Measurements from ENCODE around the gene FMN2.
"Not testable (repeated sequence)": the region's sequence is repeated elsewhere in the genome, so short reads cannot be mapped to it uniquely, and the experiment has no call there.

Gene FMN2

DNA sequence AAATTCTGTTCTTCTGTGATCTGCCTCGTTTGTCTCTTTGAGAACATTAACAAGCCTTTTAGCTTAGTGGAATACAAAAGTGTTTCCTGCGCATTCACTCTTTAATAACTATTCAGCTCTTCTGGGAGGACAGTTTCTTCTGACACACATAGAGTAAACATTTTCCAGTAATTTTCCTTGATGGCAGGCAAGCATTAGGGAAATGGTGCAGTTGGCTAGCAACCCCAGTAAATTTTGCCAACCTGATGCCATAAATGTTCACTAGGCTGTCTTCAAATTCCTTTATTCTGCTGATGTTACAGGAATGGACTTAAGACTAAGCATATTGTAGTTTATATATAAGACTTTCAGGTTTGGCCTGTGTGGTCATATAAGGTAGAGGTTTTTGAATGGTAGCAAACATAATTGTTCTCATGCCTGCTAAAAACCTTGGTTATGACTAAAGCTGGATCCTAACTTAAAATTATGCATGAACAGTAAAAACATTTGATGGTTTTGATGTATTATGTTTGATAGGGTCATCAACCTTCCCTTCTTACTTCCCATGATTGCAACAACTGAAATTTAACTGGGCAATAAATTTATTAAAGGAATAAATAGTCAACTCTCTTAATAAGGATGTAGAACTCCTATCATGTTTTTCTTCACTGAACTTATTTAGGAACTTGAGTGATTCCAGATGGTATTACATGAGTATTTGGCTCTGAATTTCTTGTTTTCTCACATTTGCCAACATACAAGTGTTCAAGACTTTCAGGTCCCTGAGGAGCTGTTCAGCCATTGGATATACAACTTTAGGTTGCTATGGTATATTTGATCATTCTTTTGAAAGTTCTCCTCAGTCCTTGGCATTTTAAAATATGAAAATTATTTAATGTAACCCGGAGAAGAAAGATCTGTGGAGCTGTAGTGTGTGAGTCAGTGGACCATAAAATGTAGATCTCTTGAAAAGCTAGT lies 223.4 kb downstream of the FMN2 start:
- peak; percentile 61 for DNase-seq (ENCODE audit: low spot score)

DNA sequence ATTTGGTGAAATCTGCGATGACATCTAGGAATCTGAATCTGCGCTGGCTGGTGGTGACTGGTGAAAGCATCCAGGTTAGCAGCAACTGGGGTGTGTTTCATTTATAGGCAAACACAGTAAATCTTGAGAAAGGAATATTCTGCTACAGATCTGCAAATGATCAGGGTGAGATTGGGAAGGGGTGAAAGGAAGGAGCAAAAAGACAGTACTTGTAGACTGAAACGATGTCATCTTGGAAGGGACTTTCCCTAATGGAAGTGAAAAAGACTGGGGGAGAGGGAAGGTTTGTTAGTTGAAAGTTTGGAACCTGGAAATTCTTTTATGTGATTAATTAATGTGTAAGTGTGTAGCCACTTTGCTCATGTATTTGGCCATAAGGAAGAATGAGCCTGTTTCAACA lies 228.3 kb downstream of the FMN2 start:
- no peak for DNase-seq (ENCODE audit: low spot score)

GRCh38 chr1:240320659-240321058 lies 229.0 kb downstream of the FMN2 start:
- no peak for DNase-seq (ENCODE audit: low spot score)

GRCh38 chr1:240322943-240323342 lies 231.3 kb downstream of the FMN2 start:
- DNase-seq (ENCODE audit: low spot score), result no peak

DNA sequence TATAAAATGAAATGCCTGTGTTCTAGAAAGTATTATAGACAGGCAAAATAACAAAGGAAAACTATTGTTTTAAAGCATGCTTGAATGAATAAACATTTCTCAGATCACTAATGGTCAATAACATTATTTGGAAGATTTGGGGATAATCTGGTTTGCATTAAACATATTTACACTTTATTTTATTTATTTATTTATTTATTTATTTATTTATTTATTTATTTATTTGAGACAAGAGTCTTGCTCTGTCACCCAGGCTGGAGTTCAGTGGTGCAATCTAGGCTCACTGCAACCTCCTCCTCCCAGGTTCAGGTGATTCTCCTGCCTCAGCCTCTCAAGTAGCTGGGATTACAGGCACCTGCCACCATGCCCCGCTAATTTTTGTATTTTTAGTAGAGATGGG lies 236.7 kb downstream of the FMN2 start:
- not testable (repeated sequence) for DNase-seq (ENCODE audit: low spot score)

DNA sequence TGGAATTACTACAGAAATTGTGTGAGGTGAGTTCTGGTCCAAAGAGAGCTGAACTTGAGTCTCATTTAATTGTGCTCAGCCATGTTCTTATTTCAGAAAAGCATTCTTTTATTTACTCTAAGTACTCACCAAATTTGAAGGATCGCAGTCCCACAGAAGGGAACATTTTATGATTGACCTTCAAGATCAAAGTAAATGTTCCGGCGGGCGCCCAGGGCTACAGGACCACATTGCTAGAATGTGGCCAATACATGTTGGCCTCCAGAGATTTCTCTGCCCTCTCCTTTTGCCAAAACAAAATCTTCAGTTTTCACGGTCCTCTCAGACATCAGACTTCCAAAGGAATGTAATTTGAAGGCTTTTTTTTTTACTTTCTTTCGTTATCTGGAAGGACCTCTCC lies 237.8 kb downstream of the FMN2 start:
- DNase-seq (ENCODE audit: low spot score), result no peak

DNA sequence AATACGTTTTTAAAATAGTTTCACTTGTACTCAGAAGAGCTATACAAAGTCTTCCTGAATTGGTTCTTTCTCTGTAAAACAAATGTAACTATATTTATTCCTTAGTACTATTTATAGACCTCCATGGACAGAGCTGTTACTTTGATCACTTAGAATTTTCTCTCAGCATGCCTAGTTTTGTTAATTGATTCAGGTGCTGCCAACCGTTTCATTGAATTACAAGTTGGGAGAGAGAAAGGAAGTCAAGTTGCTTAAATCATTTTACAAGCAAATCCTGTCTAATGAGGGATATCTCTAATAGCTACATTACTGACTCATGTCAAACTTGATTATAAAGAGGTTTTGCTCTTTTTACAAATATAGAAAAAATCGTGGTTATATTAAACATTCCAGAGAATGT lies 241.0 kb downstream of the FMN2 start:
- DNase-seq (ENCODE audit: low spot score), result no peak

DNA sequence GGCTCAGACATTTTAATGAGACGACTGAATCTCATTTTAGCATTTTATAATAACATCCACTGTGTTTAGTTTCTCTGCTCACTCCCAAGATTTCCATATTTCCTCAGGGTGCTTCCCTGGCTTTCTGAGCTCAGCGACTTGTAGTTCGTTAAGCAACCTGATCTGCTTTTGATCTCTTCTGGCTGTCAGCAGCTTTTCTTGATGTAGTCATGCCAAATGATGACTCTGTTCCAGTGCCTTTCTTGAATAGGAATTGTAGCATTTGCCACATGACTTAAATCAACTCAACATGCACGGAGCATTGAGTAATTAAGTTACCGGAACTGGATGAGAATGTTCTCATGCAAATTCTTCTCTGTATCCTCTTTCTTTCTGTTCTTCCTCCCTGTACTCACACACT lies 246.1 kb downstream of the FMN2 start:
- no peak for DNase-seq (ENCODE audit: low spot score)

- no peak for DNase-seq (ENCODE audit: low spot score)
Observed at GRCh38 chr1:240338837-240339236, 247.2 kb downstream of the FMN2 start.

GRCh38 chr1:240341365-240342250 lies 249.9 kb downstream of the FMN2 start:
- no peak for DNase-seq (ENCODE audit: low spot score)

GRCh38 chr1:240342251-240342625 lies 250.6 kb downstream of the FMN2 start:
- DNase-seq (ENCODE audit: low spot score), result no peak

DNA sequence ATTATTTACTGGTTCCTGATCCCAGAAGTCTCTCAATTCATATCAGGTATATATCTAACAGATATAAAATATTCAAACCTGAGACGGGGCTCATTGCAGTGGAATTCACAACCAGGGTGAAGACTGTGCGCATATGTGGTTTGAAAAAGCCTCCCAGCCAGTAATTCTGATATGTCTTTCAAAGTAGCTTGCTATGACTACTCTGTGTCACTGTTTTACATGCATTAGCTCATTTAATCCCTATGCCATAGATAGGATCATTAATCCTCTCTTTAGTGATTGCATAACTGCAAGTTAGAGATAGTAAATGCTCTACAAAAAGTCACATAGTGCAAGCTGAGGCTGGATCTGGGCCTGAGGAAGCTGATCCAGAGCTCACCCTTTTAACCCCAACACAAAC lies 251.4 kb downstream of the FMN2 start:
- no peak for DNase-seq (ENCODE audit: low spot score)

- no peak for DNase-seq (ENCODE audit: low spot score)
Observed at GRCh38 chr1:240343966-240344365, 252.3 kb downstream of the FMN2 start.

DNA sequence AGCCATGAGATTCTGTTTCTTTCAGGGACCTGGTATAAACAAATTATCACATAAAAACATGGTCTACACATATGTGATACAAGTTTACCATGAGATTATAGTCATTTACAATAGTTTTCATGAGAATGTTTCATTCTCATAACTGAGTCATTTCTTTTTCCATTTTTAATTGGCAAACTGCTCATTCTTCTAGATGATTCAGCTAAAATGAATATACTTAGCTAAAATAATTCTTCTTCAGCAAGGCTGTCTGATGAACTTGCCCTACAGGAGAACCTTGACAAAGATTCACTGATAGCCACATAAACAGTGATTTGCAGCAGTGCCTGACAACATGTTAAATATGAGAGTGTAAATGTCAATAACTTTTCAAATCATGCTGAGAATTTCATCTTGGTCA lies 253.2 kb downstream of the FMN2 start:
- DNase-seq (ENCODE audit: low spot score), result no peak

DNA sequence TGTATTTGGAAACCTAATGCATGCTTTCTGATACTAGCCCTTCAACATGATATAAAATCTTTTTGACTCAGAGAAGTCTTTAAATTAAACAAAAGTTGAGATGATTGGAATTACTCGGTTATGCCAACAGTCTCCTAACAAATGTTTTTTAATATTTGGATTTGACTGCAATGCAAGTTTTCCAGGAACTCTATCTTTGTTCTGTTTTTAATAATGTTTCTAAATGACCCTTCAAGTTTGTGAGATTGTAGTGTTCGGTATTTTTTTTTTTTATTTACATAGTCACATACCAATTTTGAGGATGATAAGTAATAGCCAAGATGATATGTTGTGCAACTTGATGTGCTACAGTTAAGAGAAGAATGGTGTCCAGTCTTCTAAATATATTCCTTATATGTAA lies 258.0 kb downstream of the FMN2 start:
- DNase-seq (ENCODE audit: low spot score), result no peak

GRCh38 chr1:240350910-240351331 lies 259.2 kb downstream of the FMN2 start:
- no peak for DNase-seq (ENCODE audit: low spot score)

DNA sequence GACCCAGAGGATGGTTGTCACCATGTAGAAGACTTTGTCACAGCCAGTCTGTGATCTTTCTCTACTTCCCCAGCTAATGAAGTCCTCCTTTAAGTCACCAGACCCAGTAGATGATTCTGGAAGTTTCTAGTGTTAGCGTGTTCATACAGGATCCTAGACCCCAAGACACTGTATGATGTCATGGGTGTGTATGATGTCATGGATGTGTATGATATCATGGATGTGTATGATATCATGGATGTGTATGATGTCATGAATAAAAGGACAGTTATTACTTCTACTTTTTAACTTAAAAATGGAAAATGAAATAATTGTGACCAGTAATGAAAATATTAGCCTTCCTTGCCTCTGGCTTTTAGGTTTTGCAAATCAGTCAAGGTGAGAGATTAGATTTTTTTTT lies 260.0 kb downstream of the FMN2 start:
- no peak for DNase-seq (ENCODE audit: low spot score)

DNA sequence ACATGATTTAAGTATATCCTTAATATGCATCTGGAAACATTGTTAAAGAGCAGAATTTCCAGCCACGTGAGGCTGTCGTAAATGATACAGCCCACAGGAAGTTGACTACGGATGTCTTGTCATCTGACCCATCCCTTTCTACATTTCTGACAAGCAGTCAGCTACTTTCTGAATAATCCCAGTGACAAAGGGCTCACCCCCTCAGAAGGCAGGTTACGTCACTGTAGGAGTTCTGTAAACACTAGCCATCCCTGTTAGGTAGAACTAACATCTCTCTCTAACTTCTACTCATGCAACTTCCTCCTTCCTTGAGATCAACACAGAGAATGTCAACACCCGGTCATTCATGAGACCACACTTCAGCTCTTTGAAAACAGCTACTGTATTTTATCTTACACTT lies 261.1 kb downstream of the FMN2 start:
- DNase-seq (ENCODE audit: low spot score), result no peak

DNA sequence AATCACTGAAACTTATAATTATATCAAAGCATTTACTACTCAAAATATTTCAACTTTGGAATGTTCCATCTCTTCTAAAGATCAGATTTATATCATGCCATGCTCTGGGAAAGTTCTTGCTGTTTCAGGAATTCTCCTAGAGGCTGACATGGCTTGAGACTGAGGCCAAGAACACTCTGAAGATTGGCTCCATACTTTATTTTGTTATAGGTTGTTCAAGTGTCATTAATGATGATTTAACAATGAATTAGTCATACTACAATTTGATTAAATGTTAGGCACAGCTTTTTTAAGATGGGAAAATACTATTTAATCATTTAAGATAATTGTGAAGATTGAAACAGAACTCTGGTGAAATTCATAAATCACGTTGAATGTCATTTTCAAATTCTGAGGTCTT lies 264.9 kb downstream of the FMN2 start:
- no peak for DNase-seq (ENCODE audit: low spot score)

DNA sequence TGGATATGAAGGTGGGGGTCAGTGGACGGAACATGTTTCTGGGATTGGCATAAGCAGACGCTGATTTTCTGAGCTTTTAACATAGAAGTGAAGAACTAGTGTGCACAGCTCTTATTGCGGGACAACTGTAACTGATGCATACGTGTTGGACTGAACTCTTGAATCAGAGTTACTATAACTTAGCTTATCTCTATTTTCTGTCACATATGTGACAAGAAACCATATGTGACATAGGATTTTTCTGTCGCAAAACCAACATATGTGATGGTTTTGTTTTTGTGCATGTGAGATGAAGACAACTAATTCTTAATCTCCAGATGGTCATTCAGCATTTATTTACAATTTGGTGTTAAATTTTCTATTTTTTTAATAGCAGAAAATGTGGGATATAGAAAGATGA lies 270.4 kb downstream of the FMN2 start:
- no peak for DNase-seq (ENCODE audit: low spot score)

DNA sequence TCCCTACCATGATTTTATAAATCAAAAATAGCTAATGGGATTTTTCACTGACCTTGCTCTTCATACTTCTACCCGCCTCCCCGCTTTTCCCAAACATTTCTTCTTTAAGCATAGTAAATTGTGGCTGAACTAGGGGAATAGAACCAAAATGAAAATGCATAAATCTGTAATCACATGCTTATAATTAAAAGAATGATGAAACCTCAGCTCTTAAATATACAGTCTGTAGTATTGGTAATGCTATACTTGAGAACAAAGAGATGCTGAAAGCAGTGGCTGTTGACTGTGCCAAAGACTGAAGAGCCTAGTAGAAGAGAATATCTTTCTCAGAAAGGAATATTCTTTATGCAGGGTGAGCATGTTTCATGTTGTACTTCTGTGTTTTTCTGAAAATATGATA lies 271.1 kb downstream of the FMN2 start:
- DNase-seq (ENCODE audit: low spot score), result no peak

- no peak for DNase-seq (ENCODE audit: low spot score)
Observed at GRCh38 chr1:240363315-240363714, 271.6 kb downstream of the FMN2 start.

- no peak for DNase-seq (ENCODE audit: low spot score)
Observed at GRCh38 chr1:240363914-240364313, 272.2 kb downstream of the FMN2 start.
